HepG2 (cell line): ENCODE data around the gene C1orf159. TPM values are rescaled to one million over a fixed set of nuclear protein-coding genes. Genes with fewer than 3 reads are reported as not detected.

ENCODE experiments used
- ATF1 ChIP-seq: IDR thresholded peaks from 2 replicates; pipeline ENCODE4 v1.6.1; 2016; ENCODE audit warnings: mild to moderate bottlenecking, control low read depth
- CCDC6 ChIP-seq: sonication (generic); formaldehyde crosslinking; IDR thresholded peaks from 2 replicates; pipeline ENCODE4 v1.8.1; 2022; ENCODE audit warnings: mild to moderate bottlenecking, missing genetic modification reagents, moderate library complexity
- FOXK1 ChIP-seq: sonication (generic); formaldehyde crosslinking; IDR thresholded peaks from 2 replicates; pipeline ENCODE4 v1.4.0; 2020; ENCODE audit warnings: low read depth, missing genetic modification reagents, borderline replicate concordance
- IKZF5 ChIP-seq: IDR thresholded peaks from 2 replicates; pipeline ENCODE4 v1.6.1; 2018; ENCODE audit warnings: missing genetic modification reagents, mild to moderate bottlenecking, missing compliant biosample characterization
- IRF1 ChIP-seq: sonication (generic); formaldehyde crosslinking; IDR thresholded peaks from 2 replicates; pipeline ENCODE4 v1.4.0; 2020; ENCODE audit warnings: low read depth, mild to moderate bottlenecking, missing genetic modification reagents
- MBD4 ChIP-seq: IDR thresholded peaks from 2 replicates; pipeline ENCODE4 v1.6.1; 2012; ENCODE audit warnings: low read length, inconsistent platforms, borderline replicate concordance
- MEF2D ChIP-seq: sonication (generic); formaldehyde crosslinking; IDR thresholded peaks from 2 replicates; pipeline ENCODE4 v1.5.1; 2020; ENCODE audit warnings: mild to moderate bottlenecking, missing genetic modification reagents
- POLR2A ChIP-seq, 2 experiments: IDR thresholded peaks; 2 replicates each; pipeline ENCODE4 v1.6.1; 2011; ENCODE audit warnings: low read depth in 2 of 2, low read length in 2 of 2, mild to moderate bottlenecking in 1 of 2, moderate library complexity in 1 of 2; ENCODE audit not compliant: insufficient read depth in 1 of 2
- REL ChIP-seq: sonication (generic); formaldehyde crosslinking; conservative IDR thresholded peaks from 2 replicates; pipeline ENCODE4 v1.8.0; 2022; ENCODE audit warnings: mild to moderate bottlenecking, missing genetic modification reagents, moderate library complexity
- TAF15 ChIP-seq: fragments of 200-400 bp; formaldehyde crosslinking; IDR thresholded peaks from one replicate; pipeline ENCODE4 v1.6.1; 2018; ENCODE audit warnings: mild to moderate bottlenecking, low read depth, low read length; ENCODE audit not compliant: poor library complexity, severe bottlenecking
- TBL1XR1 ChIP-seq: fragments of 150-350 bp; IDR thresholded peaks from 2 replicates; pipeline ENCODE4 v1.6.1; 2014; ENCODE audit warnings: borderline replicate concordance, low read length; ENCODE audit not compliant: partially characterized antibody
- THYN1 ChIP-seq: sonication (generic); formaldehyde crosslinking; IDR thresholded peaks from 2 replicates; pipeline ENCODE4 v1.8.1; 2023; ENCODE audit warnings: low read depth, mild to moderate bottlenecking, moderate library complexity, missing genetic modification reagents, borderline replicate concordance
- ZFP1 ChIP-seq: IDR thresholded peaks from 2 replicates; pipeline ENCODE4 v1.6.1; 2016
- ZGPAT ChIP-seq: IDR thresholded peaks from 2 replicates; pipeline ENCODE4 v1.6.1; 2016; ENCODE audit warnings: mild to moderate bottlenecking
- ZNF180 ChIP-seq: sonication (generic); formaldehyde crosslinking; IDR thresholded peaks from 2 replicates; pipeline ENCODE4 v1.4.0; 2020; ENCODE audit warnings: low read depth, missing genetic modification reagents, borderline replicate concordance
- ZNF329 ChIP-seq: sonication (generic); formaldehyde crosslinking; IDR thresholded peaks from 2 replicates; pipeline ENCODE4 v1.9.0; 2021; ENCODE audit warnings: low read depth, mild to moderate bottlenecking, missing genetic modification reagents
- ZNF512 ChIP-seq: sonication (generic); formaldehyde crosslinking; IDR thresholded peaks from 2 replicates; pipeline ENCODE4 v1.4.0; 2020; ENCODE audit warnings: mild to moderate bottlenecking, missing genetic modification reagents
- ZNF552 ChIP-seq: sonication (generic); formaldehyde crosslinking; IDR thresholded peaks from 2 replicates; pipeline ENCODE4 v1.9.0; 2022; ENCODE audit warnings: missing genetic modification reagents, mild to moderate bottlenecking, borderline replicate concordance
- ZNF672 ChIP-seq: sonication (generic); formaldehyde crosslinking; IDR thresholded peaks from 2 replicates; pipeline ENCODE4 v1.8.1; 2022; ENCODE audit warnings: missing genetic modification reagents
- ZNF879 ChIP-seq: sonication (generic); formaldehyde crosslinking; IDR thresholded peaks from 2 replicates; pipeline ENCODE4 v1.8.1; 2023; ENCODE audit warnings: missing genetic modification reagents
- polyA plus RNA-seq, 8 experiments: library from polyadenylated mRNA; depleted of rRNA in 3 of 8; stranded (reverse) in 7 of 8; unstranded in 1 of 8; fragments of >200 nt; fragmentation: Illumina TruSeq in 4 of 8; extraction: Trizol in 4 of 8; gene quantifications; 2 replicates each; pipeline versions ENCODE4 v1.2.1 to v1.2.3, GENCODE V29; 2011 to 2016; ENCODE audit warnings: low read depth in 4 of 8, missing spikeins in 1 of 8, mixed read lengths in 1 of 8; ENCODE audit not compliant: insufficient read depth in 1 of 8
- total RNA-seq, 5 experiments: library from RNA; depleted of rRNA; stranded (reverse); fragments of >200 nt; fragmentation: Illumina TruSeq; extraction: Trizol; gene quantifications; 2 replicates each; pipeline ENCODE4 v1.2.3, GENCODE V29; 2016; ENCODE audit warnings: low read depth in 1 of 5
- TF ChIP-seq, protein P1 (sequence below): sonication (generic); formaldehyde crosslinking; IDR thresholded peaks from 2 replicates; pipeline ENCODE4 v1.5.1; 2020; ENCODE audit warnings: missing genetic modification reagents, mild to moderate bottlenecking, borderline replicate concordance
- TF ChIP-seq, protein P2 (sequence below): sonication (generic); formaldehyde crosslinking; IDR thresholded peaks from 2 replicates; pipeline ENCODE4 v1.8.0; 2022; ENCODE audit warnings: missing genetic modification reagents, mild to moderate bottlenecking, inconsistent platforms, borderline replicate concordance

Gene C1orf159
- total and polyA plus RNA-seq, 2 of the 13 experiments (the other 11 are each of a cell fraction or from before 2014, with no cell fraction given), result 3.8 to 6.7 TPM

GRCh38 chr1:1157914-1158710, 42.2 kb upstream of the C1orf159 start (continued):
- TF ChIP-seq, protein P1, sequence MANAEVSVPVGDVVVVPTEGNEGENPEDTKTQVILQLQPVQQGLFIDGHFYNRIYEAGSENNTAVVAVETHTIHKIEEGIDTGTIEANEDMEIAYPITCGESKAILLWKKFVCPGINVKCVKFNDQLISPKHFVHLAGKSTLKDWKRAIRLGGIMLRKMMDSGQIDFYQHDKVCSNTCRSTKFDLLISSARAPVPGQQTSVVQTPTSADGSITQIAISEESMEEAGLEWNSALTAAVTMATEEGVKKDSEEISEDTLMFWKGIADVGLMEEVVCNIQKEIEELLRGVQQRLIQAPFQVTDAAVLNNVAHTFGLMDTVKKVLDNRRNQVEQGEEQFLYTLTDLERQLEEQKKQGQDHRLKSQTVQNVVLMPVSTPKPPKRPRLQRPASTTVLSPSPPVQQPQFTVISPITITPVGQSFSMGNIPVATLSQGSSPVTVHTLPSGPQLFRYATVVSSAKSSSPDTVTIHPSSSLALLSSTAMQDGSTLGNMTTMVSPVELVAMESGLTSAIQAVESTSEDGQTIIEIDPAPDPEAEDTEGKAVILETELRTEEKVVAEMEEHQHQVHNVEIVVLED (CRISPR knock-in tag), result no peak
- TF ChIP-seq CCDC6 (CRISPR knock-in tag) (no peak), TBL1XR1 (no peak), TAF15 (peak; percentile 14), MEF2D (CRISPR knock-in tag) (no peak), ZNF512 (no peak), ATF1 (no peak), ZGPAT (peak; percentile 64; the same call in 1 of the 2 replicates), ZFP1 (CRISPR knock-in tag) (no peak), ZNF329 (CRISPR knock-in tag) (no peak), ZNF879 (CRISPR knock-in tag) (no peak), THYN1 (CRISPR knock-in tag) (no peak), REL (no peak), IKZF5 (CRISPR knock-in tag) (peak; percentile 35; the same call in 1 of the 2 replicates), ZNF180 (CRISPR knock-in tag) (no peak), ZNF552 (CRISPR knock-in tag) (no peak), MBD4 (no peak), POLR2A (IDR thresholded peaks at IDR 0.05; ENCODE audit: insufficient read depth in 1 of 2, low read depth in 2 of 2, low read length in 2 of 2) (no peak), ZNF672 (CRISPR knock-in tag) (no peak), IRF1 (CRISPR knock-in tag) (no peak), FOXK1 (CRISPR knock-in tag) (no peak)
- TF ChIP-seq, protein P2, sequence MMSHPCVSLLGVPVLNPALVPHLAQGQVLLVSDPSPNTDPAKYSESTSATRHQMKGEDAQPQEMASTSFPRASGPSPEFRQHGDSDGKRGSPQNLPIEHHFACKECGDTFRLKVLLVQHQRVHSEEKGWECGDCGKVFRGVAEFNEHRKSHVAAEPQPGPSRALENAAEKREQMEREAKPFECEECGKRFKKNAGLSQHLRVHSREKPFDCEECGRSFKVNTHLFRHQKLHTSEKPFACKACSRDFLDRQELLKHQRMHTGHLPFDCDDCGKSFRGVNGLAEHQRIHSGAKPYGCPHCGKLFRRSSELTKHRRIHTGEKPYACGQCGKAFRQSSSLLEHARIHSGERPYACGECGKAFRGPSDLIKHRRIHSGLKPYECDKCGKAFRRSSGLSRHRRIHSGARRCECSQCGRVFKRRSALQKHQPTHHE (CRISPR knock-in tag), result no peak
